Astrocyte (in vitro differentiated cells and primary cell): ENCODE results near the gene ARSI.

ENCODE experiments used
- EZH2 ChIP-seq: IDR thresholded peaks from 2 replicates; pipeline ENCODE4 v1.6.1; 2012; ENCODE audit warnings: mild to moderate bottlenecking, low read length, inconsistent platforms; ENCODE audit not compliant: insufficient read depth
- TF ChIP-seq, protein P1 (sequence below): IDR thresholded peaks from 2 replicates; pipeline ENCODE4 v1.5.1; 2011; ENCODE audit warnings: low read depth, mild to moderate bottlenecking, inconsistent platforms, low read length, moderate library complexity; ENCODE audit not compliant: insufficient read depth

- TF ChIP-seq, protein P1, sequence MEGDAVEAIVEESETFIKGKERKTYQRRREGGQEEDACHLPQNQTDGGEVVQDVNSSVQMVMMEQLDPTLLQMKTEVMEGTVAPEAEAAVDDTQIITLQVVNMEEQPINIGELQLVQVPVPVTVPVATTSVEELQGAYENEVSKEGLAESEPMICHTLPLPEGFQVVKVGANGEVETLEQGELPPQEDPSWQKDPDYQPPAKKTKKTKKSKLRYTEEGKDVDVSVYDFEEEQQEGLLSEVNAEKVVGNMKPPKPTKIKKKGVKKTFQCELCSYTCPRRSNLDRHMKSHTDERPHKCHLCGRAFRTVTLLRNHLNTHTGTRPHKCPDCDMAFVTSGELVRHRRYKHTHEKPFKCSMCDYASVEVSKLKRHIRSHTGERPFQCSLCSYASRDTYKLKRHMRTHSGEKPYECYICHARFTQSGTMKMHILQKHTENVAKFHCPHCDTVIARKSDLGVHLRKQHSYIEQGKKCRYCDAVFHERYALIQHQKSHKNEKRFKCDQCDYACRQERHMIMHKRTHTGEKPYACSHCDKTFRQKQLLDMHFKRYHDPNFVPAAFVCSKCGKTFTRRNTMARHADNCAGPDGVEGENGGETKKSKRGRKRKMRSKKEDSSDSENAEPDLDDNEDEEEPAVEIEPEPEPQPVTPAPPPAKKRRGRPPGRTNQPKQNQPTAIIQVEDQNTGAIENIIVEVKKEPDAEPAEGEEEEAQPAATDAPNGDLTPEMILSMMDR = no peak
- TF ChIP-seq EZH2 = no peak
Measured at GRCh38 chr5:150258130-150258529, 44.6 kb downstream of the ARSI start.
